Keratinocyte (primary cell): ENCODE measurements around the gene ATP1A4. TPM values are rescaled to one million over a fixed set of nuclear protein-coding genes. Genes with fewer than 3 reads are reported as not detected.

Source experiments
- DNase-seq: peaks from one replicate; pipeline ENCODE4 v3.0.0-alpha.2; 2011; ENCODE audit warnings: low read depth, missing footprints, low spot score
- FAIRE-seq: peaks from 2 replicates; lab custom pipeline; 2011; peaks lifted over from hg19 to GRCh38; lab: Jason Lieb, UNC
- H2AFZ ChIP-seq: 2 replicates; pipeline ENCODE4 v1.6.0; 2012; ENCODE audit warnings: low read length, control low read depth, inconsistent platforms; ENCODE audit not compliant: control insufficient read depth
- H3K27ac ChIP-seq: 2 replicates; pipeline ENCODE4 v1.5.1; 2011; ENCODE audit warnings: low read length; ENCODE audit not compliant: control insufficient read depth, insufficient read depth
- H3K27me3 ChIP-seq: 3 replicates; pipeline ENCODE4 v1.6.0; 2011; ENCODE audit warnings: low read length; ENCODE audit not compliant: control insufficient read depth, insufficient read depth; ENCODE audit errors: extremely low read depth
- H3K36me3 ChIP-seq, 2 experiments: 2 replicates in 1 of 2; 3 replicates in 1 of 2; pipeline ENCODE4 v1.5.1; 2011; ENCODE audit warnings: low read length in 2 of 2, mild to moderate bottlenecking in 1 of 2; ENCODE audit not compliant: control insufficient read depth in 2 of 2, insufficient read depth in 2 of 2; ENCODE audit errors: extremely low read depth in 1 of 2
- H3K4me1 ChIP-seq: 3 replicates; pipeline ENCODE4 v1.5.1; 2011; ENCODE audit warnings: low read length; ENCODE audit not compliant: control insufficient read depth, insufficient read depth; ENCODE audit errors: extremely low read depth
- H3K4me2 ChIP-seq: 3 replicates; pipeline ENCODE4 v1.6.0; 2011; ENCODE audit warnings: low read depth, low read length; ENCODE audit not compliant: control insufficient read depth, insufficient read depth; ENCODE audit errors: extremely low read depth
- H3K4me3 ChIP-seq, 3 experiments: fragments of 200-600 bp in 1 of 3; sonication (generic) in 1 of 3; 2 replicates in 2 of 3; 3 replicates in 1 of 3; pipeline ENCODE4 v1.5.1; 2011 to 2016; ENCODE audit warnings: low read length in 3 of 3, mild to moderate bottlenecking in 3 of 3, control low read depth in 2 of 3, inconsistent platforms in 1 of 3, low read depth in 1 of 3, mixed read lengths in 1 of 3, mixed run types in 1 of 3, moderate library complexity in 1 of 3; ENCODE audit not compliant: control insufficient read depth in 2 of 3, insufficient read depth in 2 of 3; ENCODE audit errors: extremely low read depth in 1 of 3
- H3K79me2 ChIP-seq: 2 replicates; pipeline ENCODE4 v1.6.0; 2012; ENCODE audit warnings: low read length; ENCODE audit not compliant: control insufficient read depth, insufficient read depth
- H3K9ac ChIP-seq: 3 replicates; pipeline ENCODE4 v1.6.0; 2011; ENCODE audit warnings: low read length; ENCODE audit not compliant: control insufficient read depth, insufficient read depth; ENCODE audit errors: extremely low read depth
- H3K9me1 ChIP-seq: 3 replicates; pipeline ENCODE4 v1.6.0; 2011; ENCODE audit warnings: low read length; ENCODE audit not compliant: control insufficient read depth, insufficient read depth; ENCODE audit errors: extremely low read depth
- H3K9me3 ChIP-seq: 2 replicates; pipeline ENCODE4 v1.5.1; 2012; ENCODE audit warnings: low read depth, low read length; ENCODE audit not compliant: control insufficient read depth
- H4K20me1 ChIP-seq: 3 replicates; pipeline ENCODE4 v1.6.0; 2011; ENCODE audit warnings: low read length; ENCODE audit not compliant: control insufficient read depth, insufficient read depth; ENCODE audit errors: extremely low read depth
- EZH2 ChIP-seq: IDR thresholded peaks from one replicate; pipeline ENCODE4 v1.6.1; 2012; ENCODE audit warnings: inconsistent platforms, mild to moderate bottlenecking, low read length, moderate library complexity
- dilution Hi-C: fragments of 300-500 bp; cut with MboI; formaldehyde crosslinking; loops from one replicate; pipeline ENCODE4 v1.7.0; 2020; ENCODE audit warnings: low sequenced_read_pairs; ENCODE audit not compliant: extremely low pct_ligation_motif_present
- polyA plus RNA-seq, 5 experiments: library from polyadenylated mRNA; depleted of rRNA in 3 of 5; stranded (reverse) in 3 of 5; stranded (forward) in 1 of 5; unstranded in 1 of 5; fragments of >200 nt; gene quantifications; 1 replicate in 1 of 5; 2 replicates in 3 of 5; 3 replicates in 1 of 5; pipeline versions ENCODE4 v1.2.1 to v1.2.3, GENCODE V29; 2011 to 2012; ENCODE audit warnings: missing spikeins in 2 of 5, low read depth in 1 of 5, low replicate concordance in 1 of 5
- TF ChIP-seq, protein P1 (sequence below), 3 experiments: IDR thresholded peaks in 1 of 3; conservative IDR thresholded peaks in 1 of 3; optimal IDR thresholded peaks in 1 of 3; 2 replicates in 2 of 3; 3 replicates in 1 of 3; pipeline versions ENCODE3 to v1.5.1; 2011; ENCODE audit warnings: low read length in 3 of 3, mild to moderate bottlenecking in 3 of 3, moderate library complexity in 2 of 3, control low read depth in 1 of 3, inconsistent platforms in 1 of 3; ENCODE audit not compliant: insufficient read depth in 2 of 3; ENCODE audit errors: extremely low read depth in 1 of 3

ATP1A4 gene
- polyA plus RNA-seq, 1 donor (not counting 4 experiments of a cell fraction or from before 2014, with no cell fraction given) = not detected

DNA sequence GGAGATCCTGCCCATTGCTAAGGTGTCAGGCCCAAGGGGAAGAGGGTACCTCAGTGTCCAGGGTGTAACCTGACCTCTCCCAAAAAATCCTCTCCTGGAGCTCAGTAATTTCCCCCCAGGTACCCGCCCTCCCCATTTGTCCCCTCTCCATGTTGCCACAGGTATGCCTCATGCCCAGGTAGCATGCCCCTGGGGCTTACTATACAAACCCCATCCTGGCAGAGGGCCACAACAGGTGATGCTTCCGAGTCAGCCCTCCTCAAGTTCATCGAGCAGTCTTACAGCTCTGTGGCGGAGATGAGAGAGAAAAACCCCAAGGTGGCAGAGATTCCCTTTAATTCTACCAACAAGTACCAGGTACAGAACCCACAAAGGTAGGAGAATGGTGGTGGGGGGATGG, 15.7 kb downstream of the ATP1A4 start:
- Histone ChIP-seq H3K9me3 (no peaks in the 10 kb centered on the region), H3K27ac (no peak overlapping the region), H2AFZ (no peak overlapping the region), H3K4me1 (peaks cover 8% of the 10 kb centered on the region), H3K79me2 (no peaks in the 10 kb centered on the region), H4K20me1 (no peaks in the 10 kb centered on the region), H3K36me3 (no peaks in the 10 kb centered on the region), H3K9me1 (no peaks in the 10 kb centered on the region), H3K4me2 (no peak overlapping the region), H3K27me3 (peaks cover 5% of the 10 kb centered on the region), H3K9ac (no peak overlapping the region), H3K4me3 (no peak overlapping the region)
- dilution Hi-C loops = no loop called here
- DNase-seq = no peak
- no peak for TF ChIP-seq EZH2
- TF ChIP-seq, protein P1, sequence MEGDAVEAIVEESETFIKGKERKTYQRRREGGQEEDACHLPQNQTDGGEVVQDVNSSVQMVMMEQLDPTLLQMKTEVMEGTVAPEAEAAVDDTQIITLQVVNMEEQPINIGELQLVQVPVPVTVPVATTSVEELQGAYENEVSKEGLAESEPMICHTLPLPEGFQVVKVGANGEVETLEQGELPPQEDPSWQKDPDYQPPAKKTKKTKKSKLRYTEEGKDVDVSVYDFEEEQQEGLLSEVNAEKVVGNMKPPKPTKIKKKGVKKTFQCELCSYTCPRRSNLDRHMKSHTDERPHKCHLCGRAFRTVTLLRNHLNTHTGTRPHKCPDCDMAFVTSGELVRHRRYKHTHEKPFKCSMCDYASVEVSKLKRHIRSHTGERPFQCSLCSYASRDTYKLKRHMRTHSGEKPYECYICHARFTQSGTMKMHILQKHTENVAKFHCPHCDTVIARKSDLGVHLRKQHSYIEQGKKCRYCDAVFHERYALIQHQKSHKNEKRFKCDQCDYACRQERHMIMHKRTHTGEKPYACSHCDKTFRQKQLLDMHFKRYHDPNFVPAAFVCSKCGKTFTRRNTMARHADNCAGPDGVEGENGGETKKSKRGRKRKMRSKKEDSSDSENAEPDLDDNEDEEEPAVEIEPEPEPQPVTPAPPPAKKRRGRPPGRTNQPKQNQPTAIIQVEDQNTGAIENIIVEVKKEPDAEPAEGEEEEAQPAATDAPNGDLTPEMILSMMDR (optimal IDR thresholded peaks at IDR 0.05 in 1 of 3, IDR thresholded peaks at IDR 0.05 in 1 of 3, conservative IDR thresholded peaks at IDR 0.05 in 1 of 3; ENCODE audit: extremely low read depth in 1 of 3, insufficient read depth in 2 of 3, low read length in 3 of 3) = no peak
- FAIRE-seq = no peak

DNA sequence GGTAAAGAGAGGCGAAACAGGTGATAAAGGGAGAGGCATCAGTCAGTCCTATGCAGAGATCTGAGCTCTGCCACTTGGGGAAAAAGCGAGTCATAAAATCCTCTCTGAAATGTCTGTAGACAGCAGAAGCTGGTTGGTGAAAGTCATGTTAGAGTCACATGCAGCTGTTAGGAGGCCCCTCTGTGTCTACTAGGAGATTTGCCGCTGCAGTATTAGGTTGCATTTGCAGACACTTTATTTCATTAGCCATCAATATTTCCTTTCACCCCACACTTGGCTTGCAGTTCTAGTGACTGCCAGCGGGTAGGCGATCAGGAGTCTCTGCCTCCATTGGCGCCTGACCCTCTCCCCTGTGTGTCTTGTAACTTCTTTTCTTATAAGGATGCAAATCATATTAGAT, 16.2 kb downstream of the ATP1A4 start:
- Histone ChIP-seq H3K27me3 (peaks cover 5% of the 10 kb centered on the region), H3K4me2 (no peak overlapping the region), H3K9me1 (no peaks in the 10 kb centered on the region), H4K20me1 (no peaks in the 10 kb centered on the region), H3K4me3 (no peak overlapping the region), H3K36me3 (no peaks in the 10 kb centered on the region), H3K9ac (no peak overlapping the region), H3K79me2 (no peaks in the 10 kb centered on the region), H3K4me1 (peaks cover 8% of the 10 kb centered on the region), H3K27ac (no peak overlapping the region), H3K9me3 (no peaks in the 10 kb centered on the region), H2AFZ (no peak overlapping the region)
- FAIRE-seq (no peak), DNase-seq (no peak)
- dilution Hi-C loops = no loop called here
- no peak for TF ChIP-seq EZH2
- TF ChIP-seq, protein P1 (optimal IDR thresholded peaks at IDR 0.05 in 1 of 3, IDR thresholded peaks at IDR 0.05 in 1 of 3, conservative IDR thresholded peaks at IDR 0.05 in 1 of 3; ENCODE audit: extremely low read depth in 1 of 3, insufficient read depth in 2 of 3, low read length in 3 of 3) = no peak
